T-helper 22 cell (primary cell): Measurements from ENCODE around the gene KRTAP20-3.

Experiments used
- DNase-seq: peaks from one replicate; pipeline ENCODE4 v3.0.0-alpha.2; 2020; ENCODE audit warnings: low read depth

KRTAP20-3 gene

GRCh38 chr21:30642564-30642963 lies at the start of gene KRTAP20-3:
KRTAP20-3 (plus strand) TSS chr21:30642864.
- no peak for DNase-seq

GRCh38 chr21:30598802-30599201 lies 43.9 kb upstream of the KRTAP20-3 start, which contains the start of gene KRTAP6-2:
KRTAP6-2 (minus strand) TSS chr21:30598902; CDS start chr21:30598874, 28 bp downstream.
- no peak for DNase-seq

DNA sequence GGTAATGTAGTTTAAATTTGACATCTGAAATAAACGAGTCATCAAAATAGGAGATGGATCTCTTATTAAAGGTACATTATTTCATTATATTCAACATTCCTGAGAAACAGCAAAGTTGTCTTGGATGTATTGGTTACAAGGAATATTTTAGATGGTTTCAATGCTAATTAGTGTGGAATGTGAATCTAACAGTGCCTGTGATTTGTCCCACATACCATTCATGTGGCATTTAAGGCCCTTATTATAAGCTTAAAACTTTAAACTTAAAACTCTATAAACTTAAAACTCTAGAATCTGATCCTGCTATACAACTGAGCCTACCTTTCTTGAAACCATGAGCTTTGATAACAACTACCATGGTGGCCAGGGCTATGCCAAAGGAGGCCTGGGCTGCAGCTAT lies 41.9 kb upstream of the KRTAP20-3 start, which contains the start of gene KRTAP22-1:
TSS of gene KRTAP22-1 (plus strand) at position 301 of the 400 bp plus-strand sequence.
- no peak for DNase-seq

GRCh38 chr21:30605968-30606367 lies 36.7 kb upstream of the KRTAP20-3 start:
- DNase-seq: no peak

GRCh38 chr21:30612132-30612531 lies 30.5 kb upstream of the KRTAP20-3 start:
- DNase-seq: no peak

DNA sequence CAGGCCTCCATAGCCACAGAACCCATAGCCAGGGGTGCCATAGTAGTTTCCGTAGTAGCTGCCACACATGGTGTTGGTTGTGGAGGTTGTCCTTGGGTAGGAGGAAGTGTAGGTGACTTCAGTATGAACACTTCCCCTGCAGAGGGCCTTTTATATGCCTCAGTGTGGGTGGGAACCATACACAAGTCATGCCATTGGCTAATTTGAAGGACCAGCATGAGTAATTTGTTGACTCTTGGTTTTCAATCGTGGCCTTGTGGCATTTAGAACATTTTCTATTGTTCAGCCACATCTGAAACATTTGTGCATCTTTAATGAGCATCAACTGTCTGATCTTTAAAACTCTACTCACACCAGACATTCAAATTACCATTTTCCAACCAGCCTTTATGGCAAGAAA lies 28.8 kb upstream of the KRTAP20-3 start, which contains the start of gene KRTAP6-1:
TSS of gene KRTAP6-1 (minus strand) at position 95 of the 400 bp plus-strand sequence. CDS start at position 69, 26 bp downstream.
- DNase-seq: no peak

DNA sequence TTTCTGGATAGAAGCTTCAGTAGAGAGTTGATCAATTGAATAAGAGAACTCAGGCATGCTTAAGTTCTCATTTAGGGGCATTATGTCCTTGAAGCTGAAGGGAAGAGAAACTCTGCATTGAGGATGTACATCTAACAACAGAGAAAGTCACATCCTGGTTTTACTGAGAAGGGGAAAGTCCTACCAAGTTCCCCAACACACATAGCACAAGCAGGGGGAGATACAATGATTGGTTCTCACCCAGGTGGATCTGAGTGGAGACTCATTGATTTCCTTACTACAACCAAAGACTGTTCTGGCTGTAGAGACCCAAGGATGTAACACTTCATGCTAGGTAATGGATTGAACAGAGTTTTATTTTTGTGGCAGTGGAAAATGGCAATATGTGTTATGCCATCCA lies 27.5 kb upstream of the KRTAP20-3 start:
- DNase-seq: no peak

GRCh38 chr21:30616125-30616524 lies 26.5 kb upstream of the KRTAP20-3 start, which contains the start of gene KRTAP20-1:
KRTAP20-1 (plus strand) TSS chr21:30616425; CDS start chr21:30616455, 30 bp downstream.
- no peak for DNase-seq

DNA sequence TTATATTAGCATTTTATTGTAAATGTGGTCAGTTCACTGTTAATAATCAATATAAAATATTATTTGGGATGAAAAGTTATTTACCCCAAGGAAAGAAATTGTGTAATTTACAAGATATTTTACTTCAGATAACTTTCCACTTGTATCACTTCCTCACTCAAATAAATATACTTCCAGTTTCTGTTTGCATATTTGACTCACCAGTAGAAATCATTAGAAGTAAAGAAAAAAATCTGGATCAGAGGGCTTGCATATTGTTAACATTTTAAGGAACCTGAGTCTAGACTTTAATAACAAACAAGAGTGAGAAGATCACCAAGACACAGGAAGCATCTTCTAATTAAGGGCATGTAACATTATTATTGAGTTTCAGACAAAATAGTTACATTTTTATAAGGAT lies 22.6 kb upstream of the KRTAP20-3 start:
- DNase-seq: no peak

DNA sequence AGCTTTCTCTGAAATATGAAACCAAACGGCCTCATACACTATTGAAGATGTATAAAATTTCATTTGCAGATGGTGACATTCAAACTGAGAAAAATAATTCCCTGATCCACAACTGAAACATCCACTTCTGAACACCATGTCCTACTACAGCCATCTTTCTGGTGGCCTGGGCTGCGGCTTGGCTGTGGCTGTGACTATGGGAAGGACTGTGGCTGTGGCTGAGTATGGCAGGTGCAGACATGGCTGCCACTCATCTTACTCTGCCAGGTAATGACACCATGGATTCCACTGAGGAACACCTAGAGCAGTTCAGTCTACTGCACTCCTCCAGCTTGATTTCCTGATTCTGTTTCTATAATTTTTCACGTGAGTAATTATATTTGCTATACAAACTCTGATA lies 22.1 kb upstream of the KRTAP20-3 start, which contains the start of gene KRTAP20-4:
TSS of gene KRTAP20-4 (plus strand) at position 106 of the 400 bp plus-strand sequence.
- no peak for DNase-seq

DNA sequence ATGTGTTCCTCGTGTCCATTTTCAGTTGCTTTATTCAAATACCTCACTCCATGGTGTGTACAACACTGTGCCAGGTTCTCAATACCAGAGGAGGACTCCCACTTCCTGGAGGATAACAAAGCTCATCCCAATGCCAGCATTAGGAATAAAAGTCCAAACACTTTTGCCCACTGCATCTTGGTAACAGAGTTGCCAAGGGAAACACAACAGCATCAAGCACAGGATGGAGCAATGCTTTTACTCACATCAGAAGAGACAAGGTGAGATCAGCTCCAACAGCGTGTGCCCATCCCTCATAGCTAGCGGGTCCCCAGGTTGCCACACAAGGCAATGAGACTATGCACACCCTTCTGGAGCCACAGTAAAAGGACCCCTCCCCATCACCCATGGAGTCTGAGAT lies 19.3 kb upstream of the KRTAP20-3 start:
- DNase-seq: no peak

DNA sequence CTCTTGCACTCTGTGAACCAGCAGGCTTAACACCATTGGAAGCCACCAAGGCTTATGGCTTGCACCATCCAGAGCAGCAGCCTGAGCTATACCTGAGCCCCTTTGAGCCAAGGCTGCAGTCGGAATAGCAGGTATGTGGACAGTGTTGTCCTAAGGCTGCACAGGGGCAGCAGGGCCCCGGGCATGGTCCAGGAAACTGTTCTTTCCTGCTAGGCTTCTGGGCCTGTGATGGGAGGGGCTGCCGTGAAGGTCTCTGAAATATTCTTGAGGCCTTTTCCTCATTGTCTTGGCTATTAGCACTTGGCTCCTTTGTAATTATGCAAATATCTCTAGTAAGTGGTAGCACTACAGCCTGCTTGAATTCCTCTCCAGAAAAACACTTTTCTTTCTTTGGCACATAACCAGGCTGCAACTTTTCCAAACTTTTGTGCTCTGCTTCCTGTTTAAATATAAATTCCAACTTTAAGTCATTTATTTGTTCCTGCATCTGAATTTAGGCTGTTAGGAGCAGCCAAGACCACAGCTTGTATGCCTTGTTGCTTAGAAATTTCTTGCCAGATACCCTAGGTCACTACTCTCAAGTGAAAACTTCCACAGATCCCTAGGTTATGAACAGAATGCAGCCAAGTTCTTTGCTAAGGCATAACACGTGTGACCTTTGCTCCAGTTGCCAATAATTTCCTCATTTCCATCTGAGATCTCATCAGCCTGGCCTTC lies 17.1 kb upstream of the KRTAP20-3 start:
- DNase-seq: no peak

- no peak for DNase-seq
Measured at GRCh38 chr21:30628109-30628508, 14.6 kb upstream of the KRTAP20-3 start.

DNA sequence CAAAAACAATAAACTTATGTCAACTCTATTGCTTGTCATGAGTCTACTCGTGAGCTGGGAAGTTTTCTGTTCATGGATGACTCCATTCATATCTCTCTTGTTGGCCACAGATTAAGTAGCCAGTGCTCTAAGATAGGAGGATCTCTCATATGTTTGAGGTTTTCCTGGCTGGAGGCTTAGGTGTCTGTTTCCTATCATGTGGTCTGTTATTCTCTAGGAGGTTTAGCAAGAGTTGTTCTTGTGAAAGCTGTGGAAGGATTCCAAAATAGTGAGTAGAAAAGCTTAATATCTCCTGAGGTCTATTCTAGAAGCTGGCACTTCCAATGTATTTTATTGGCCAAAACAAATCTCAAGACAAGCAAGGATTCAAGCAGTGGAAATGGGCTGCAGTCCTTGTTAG lies 13.5 kb upstream of the KRTAP20-3 start:
- no peak for DNase-seq

- DNase-seq: no peak
Measured at GRCh38 chr21:30634906-30635305, 7.8 kb upstream of the KRTAP20-3 start, which contains the start of gene KRTAP20-2. KRTAP20-2 (plus strand) TSS chr21:30635206; CDS start chr21:30635264, 58 bp downstream.

DNA sequence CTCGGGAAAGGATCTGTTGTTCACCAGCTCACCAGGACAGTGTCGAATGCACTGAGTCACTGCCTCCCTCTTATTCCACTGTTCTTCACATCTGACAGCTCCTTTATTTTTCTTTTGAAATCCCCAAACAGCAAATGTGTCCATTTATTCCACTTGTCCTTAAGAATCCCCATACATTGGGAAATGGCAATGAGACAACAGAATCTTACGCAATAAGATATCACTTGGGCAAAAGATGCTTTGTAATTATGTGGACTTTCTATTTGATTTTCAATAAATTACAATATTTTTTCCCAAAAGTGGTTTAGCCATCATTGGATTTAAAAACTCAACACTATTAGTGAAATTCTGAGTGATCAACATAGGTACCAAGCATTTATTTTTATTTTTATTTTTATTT lies 4.0 kb upstream of the KRTAP20-3 start:
- DNase-seq: no peak

DNA sequence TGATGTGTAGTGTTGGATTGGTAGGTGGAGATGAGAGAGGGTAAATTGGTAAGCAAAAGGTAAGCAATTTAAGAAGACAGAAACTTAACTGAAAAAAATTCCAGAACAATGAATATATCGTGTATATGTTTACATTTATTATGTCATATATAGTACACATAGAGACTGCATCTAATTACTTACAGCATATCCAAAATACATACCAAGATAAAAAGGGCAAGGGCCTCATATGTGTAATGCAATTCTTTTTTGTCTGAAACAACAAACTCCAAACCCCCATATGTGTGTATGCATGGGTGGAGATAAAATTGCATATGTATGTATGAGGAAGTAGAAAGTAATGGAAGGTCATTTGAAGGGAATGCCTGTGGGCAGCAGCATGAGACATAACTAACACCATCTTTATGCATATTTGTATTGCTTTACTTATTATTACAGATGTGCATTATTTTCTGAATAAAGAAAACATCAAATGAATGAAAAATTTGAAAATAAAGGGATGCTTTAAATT lies 4.3 kb downstream of the KRTAP20-3 start:
- no peak for DNase-seq

DNA sequence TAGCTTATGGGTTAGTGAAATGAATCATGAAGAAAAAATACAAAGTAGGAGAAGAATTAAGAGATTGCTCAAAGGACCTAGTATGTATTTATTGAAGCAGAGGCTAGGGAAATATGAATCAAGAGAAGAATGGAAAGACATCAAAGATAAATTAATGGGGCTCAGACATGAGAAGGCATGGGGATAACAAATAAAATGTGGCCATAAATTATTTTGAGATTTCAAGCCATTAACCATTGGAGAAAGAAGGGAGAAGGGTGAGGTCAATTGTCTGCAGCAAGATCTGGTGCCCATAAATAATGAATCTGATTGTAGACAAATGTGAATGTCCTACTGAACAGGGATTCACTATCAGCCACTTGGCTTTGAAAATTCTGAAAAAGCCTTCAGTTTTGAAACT lies 10.2 kb downstream of the KRTAP20-3 start:
- no peak for DNase-seq

GRCh38 chr21:30668776-30669175 lies 26.1 kb downstream of the KRTAP20-3 start:
- DNase-seq: no peak

GRCh38 chr21:30672985-30673650 lies 30.5 kb downstream of the KRTAP20-3 start:
- no peak for DNase-seq

DNA sequence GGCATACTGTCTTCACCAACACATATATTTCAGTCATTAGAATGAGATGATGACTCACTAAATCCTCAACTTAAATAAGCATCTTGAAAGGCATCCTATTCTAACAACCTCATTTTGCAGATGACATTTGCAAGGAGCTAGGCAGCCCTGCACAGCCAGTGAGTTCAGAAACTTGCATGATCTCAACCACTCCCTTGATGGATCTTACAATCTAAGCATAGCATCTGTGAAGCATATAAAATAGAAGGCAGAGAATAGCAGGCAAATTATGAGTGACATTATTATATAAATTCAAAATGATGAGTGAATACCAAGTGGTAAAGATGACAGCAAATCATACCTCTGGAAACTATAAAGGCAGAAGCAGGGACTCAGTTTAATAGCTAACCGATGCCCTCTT lies 31.6 kb downstream of the KRTAP20-3 start:
- DNase-seq: no peak

- DNase-seq: no peak
Measured at GRCh38 chr21:30676737-30677136, 34.1 kb downstream of the KRTAP20-3 start.

DNA sequence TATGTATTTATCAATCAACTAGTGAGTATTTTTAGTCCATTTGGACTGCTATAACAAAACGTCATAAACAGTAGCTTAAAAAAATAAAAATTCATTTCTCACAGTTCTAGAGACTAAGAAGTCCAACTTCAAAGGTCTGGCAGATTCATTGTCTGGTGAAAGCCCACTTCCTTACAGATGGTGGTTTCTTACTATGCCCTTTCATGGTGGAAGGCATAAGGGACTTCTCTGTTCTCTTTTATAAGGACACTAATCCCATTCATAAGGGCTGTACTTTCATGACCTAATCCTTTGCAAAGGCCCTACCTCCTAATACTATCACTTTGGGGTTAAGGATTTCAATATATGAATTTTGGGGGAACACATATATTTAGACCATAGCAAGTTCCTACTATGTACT lies 37.9 kb downstream of the KRTAP20-3 start:
- DNase-seq: no peak
